OCI-LY7 (cell line): ENCODE data around the gene RNF220.

Experiments
- EZH2phosphoT487 ChIP-seq: fragments of 200-600 bp; sonication (generic); IDR thresholded peaks from 2 replicates; pipeline ENCODE4 v1.6.1; 2018; ENCODE audit warnings: low read depth, borderline replicate concordance, mild to moderate bottlenecking, mixed run types, antibody characterized with exemption, low read length, moderate library complexity, mixed read lengths
- TF ChIP-seq, protein P1 (sequence below): fragments of 200-600 bp; sonication (generic); conservative IDR thresholded peaks from 2 replicates; pipeline ENCODE4 v1.5.1; 2014; ENCODE audit warnings: mild to moderate bottlenecking, antibody characterized with exemption, low read length, moderate library complexity, mixed read lengths

DNA sequence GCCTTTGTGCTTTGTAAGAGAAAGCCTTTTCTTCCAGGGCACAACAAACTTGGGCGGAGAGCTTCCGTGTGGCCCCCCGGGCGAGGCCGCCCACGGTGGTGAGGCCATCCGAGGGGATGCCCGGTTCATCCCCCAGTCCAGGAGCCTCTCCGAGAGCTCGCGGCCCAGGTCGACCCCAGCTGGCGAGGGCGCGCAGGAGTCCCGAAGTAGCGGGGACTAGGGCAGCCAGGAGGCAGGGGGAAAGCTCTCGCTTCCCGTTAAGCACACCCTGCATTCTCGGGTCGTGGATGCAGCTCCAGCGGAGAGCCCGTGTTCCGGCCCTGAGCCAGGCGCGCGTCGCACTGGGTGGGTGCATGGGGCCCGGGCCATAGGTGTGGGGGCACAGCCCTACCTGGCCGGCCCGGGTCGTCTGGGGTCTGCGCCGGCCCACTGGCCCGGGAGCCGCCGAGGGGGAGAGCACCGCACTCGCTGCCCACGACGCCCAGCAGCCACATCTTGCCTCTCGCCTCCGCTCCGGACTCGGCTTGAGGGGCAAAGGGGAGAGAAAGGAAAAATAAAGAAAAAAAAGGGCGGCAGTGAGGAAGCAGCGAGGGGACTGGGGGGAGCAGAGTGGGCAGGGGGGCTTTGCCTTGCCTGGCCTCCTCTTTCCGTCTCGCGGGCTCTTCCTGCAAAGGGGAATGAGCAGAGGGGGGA lies 1.8 kb downstream of the RNF220 start:
- TF ChIP-seq, protein P1, sequence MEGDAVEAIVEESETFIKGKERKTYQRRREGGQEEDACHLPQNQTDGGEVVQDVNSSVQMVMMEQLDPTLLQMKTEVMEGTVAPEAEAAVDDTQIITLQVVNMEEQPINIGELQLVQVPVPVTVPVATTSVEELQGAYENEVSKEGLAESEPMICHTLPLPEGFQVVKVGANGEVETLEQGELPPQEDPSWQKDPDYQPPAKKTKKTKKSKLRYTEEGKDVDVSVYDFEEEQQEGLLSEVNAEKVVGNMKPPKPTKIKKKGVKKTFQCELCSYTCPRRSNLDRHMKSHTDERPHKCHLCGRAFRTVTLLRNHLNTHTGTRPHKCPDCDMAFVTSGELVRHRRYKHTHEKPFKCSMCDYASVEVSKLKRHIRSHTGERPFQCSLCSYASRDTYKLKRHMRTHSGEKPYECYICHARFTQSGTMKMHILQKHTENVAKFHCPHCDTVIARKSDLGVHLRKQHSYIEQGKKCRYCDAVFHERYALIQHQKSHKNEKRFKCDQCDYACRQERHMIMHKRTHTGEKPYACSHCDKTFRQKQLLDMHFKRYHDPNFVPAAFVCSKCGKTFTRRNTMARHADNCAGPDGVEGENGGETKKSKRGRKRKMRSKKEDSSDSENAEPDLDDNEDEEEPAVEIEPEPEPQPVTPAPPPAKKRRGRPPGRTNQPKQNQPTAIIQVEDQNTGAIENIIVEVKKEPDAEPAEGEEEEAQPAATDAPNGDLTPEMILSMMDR: no peak
- TF ChIP-seq EZH2phosphoT487: no peak
